ENCODE results near the gene ZBTB16. TPM values are rescaled to one million over a fixed set of nuclear protein-coding genes. Genes with fewer than 3 reads are reported as not detected.

The ZBTB16 gene
- total and polyA plus RNA-seq, 2 of the 4 experiments (the other 2 are of a cell fraction): not detected

DNA sequence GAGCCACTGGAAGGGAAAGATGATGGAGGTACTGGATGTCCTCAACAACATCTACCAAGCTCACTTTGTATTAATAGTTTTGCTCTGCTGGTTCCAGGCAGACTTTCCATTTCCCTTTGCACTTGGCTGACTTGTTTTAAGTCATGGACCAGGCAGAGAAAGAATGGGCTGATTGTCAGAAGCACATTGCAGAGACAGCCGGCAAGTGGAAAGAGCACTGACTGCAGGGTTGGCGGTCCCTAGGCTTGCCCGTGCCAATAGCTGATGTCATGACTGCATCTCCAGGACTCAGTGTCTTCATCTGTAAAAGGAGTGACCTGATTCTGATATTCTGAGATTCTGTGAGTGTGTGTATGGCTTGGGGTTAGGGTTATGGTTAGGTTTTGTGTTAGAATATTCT is 215.8 kb downstream of the ZBTB16 start:
- H3K27ac ChIP-seq (ENCODE audit: insufficient read depth, low read length): no peak overlapping the region
- no peaks in the 10 kb centered on the region for H3K79me1 ChIP-seq (ENCODE audit: low read depth in 1 of 2, low read length in 2 of 2)
- no peak overlapping the region for H4K91ac ChIP-seq (ENCODE audit: insufficient read depth, low read depth, low read length)
- H2BK20ac ChIP-seq (ENCODE audit: low read depth, low read length): no peak overlapping the region
- no peak overlapping the region for H3K18ac ChIP-seq (ENCODE audit: low read depth, low read length)
- ChIA-PET POLR2A (ENCODE audit: unreplicated experiment) (no interaction called here), CTCF (no interaction called here)
- 58% methylated on average over 3 of the region's 3 CpGs; no CpG with 5 or more reads in 1 of the 2 experiments for WGBS, 2 experiments (ENCODE audit: extremely low coverage in 2 of 2, insufficient read length in 1 of 2)
- H3K14ac ChIP-seq (replicated peaks; ENCODE audit: low read depth, low read length): no peak overlapping the region
- no peak overlapping the region for H2AFZ ChIP-seq (replicated peaks; ENCODE audit: low read length, poor library complexity)
- no peak overlapping the region for H3K23ac ChIP-seq (ENCODE audit: low read depth, low read length)
- no TSS peak for BruUV-seq (replicated peaks)
- no peak for ATAC-seq (ENCODE audit: low read depth)
- no peak overlapping the region for H2AK5ac ChIP-seq (ENCODE audit: low read depth, low read length)
- H3K4me2 ChIP-seq (ENCODE audit: low read depth, low read length): no peak overlapping the region
- H2AK9ac ChIP-seq (replicated peaks; ENCODE audit: low read depth, low read length, poor library complexity): no peak overlapping the region
- H4K5ac ChIP-seq (ENCODE audit: low read depth, low read length): no peak overlapping the region
- peaks cover 4% of the 10 kb centered on the region; the same call in 1 of the 2 replicates for H3K9me3 ChIP-seq (ENCODE audit: control insufficient read depth, insufficient read depth, low read length)
- intact Hi-C loops (cut with micrococcal nuclease) (no loop called here), dilution Hi-C loops (cut with HindIII; ENCODE audit: low sequenced_read_pairs, unreplicated experiment) (no loop called here), in situ Hi-C loops (cut with MboI; ENCODE audit: low sequenced_read_pairs) (no loop called here)
- H3K4ac ChIP-seq (ENCODE audit: low read depth, low read length): no peak overlapping the region
- no peak overlapping the region for H3K56ac ChIP-seq (ENCODE audit: extremely low read depth, insufficient read depth, low read length)
- peaks cover 30% of the 10 kb centered on the region for H3K27me3 ChIP-seq (ENCODE audit: control insufficient read depth, insufficient read depth, low read length)
- H2BK15ac ChIP-seq (ENCODE audit: low read depth, low read length): no peak overlapping the region
- H3K4me1 ChIP-seq (ENCODE audit: control insufficient read depth, insufficient read depth, low read length): peaks cover 2% of the 10 kb centered on the region; the same call in 1 of the 2 replicates
- no peak for DNase-seq
- no peak overlapping the region for H2BK120ac ChIP-seq (ENCODE audit: low read depth, low read length)
- H4K20me1 ChIP-seq (ENCODE audit: insufficient read depth, low read length): no peaks in the 10 kb centered on the region
- no peak overlapping the region for H3K4me3 ChIP-seq (ENCODE audit: insufficient read depth, low read depth, low read length)
- H3K9me1 ChIP-seq (ENCODE audit: insufficient read depth, low read length): peaks cover 3% of the 10 kb centered on the region; the same call in 1 of the 2 replicates
- TF ChIP-seq, protein P1, sequence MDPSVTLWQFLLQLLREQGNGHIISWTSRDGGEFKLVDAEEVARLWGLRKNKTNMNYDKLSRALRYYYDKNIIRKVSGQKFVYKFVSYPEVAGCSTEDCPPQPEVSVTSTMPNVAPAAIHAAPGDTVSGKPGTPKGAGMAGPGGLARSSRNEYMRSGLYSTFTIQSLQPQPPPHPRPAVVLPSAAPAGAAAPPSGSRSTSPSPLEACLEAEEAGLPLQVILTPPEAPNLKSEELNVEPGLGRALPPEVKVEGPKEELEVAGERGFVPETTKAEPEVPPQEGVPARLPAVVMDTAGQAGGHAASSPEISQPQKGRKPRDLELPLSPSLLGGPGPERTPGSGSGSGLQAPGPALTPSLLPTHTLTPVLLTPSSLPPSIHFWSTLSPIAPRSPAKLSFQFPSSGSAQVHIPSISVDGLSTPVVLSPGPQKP (IDR thresholded peaks at IDR 0.05; ENCODE audit: borderline replicate concordance, low read depth, low read length): no peak
- TF ChIP-seq FOS (IDR thresholded peaks at IDR 0.05; ENCODE audit: low read depth, low read length) (no peak), CEBPB (IDR thresholded peaks at IDR 0.05; ENCODE audit: low read depth, low read length) (no peak), RCOR1 (IDR thresholded peaks at IDR 0.05; ENCODE audit: insufficient replicate concordance, low read length) (no peak), MXI1 (IDR thresholded peaks at IDR 0.05; ENCODE audit: borderline replicate concordance, low read depth, low read length) (no peak), CHD1 (IDR thresholded peaks at IDR 0.05; ENCODE audit: low read depth, low read length) (no peak), MAFK (IDR thresholded peaks at IDR 0.05; ENCODE audit: low read depth, low read length) (no peak), MAZ (IDR thresholded peaks at IDR 0.05; ENCODE audit: borderline replicate concordance, low read depth, low read length) (no peak), BHLHE40 (IDR thresholded peaks at IDR 0.05; ENCODE audit: low read depth, low read length) (no peak), RAD21 (IDR thresholded peaks at IDR 0.05; ENCODE audit: low read length) (no peak), POLR2A (IDR thresholded peaks at IDR 0.05; ENCODE audit: low read depth, low read length) (no peak), NFE2L2 (IDR thresholded peaks at IDR 0.05; ENCODE audit: low read depth, low read length) (no peak), RFX5 (IDR thresholded peaks at IDR 0.05; ENCODE audit: low read depth, low read length) (no peak)
- no peak overlapping the region for H4K8ac ChIP-seq (ENCODE audit: low read depth in 2 of 2, low read length in 2 of 2)
- H2BK5ac ChIP-seq (ENCODE audit: low read depth, low read length, poor library complexity, severe bottlenecking): no peak overlapping the region
- H3K9ac ChIP-seq (ENCODE audit: low read depth, low read length): no peak overlapping the region
- no peaks in the 10 kb centered on the region for H3K36me3 ChIP-seq (ENCODE audit: control insufficient read depth, insufficient read depth, low read length)

All from IMR-90 (cell line).